IMR-90 (cell line): Measurements from ENCODE around the gene PGBD5. TPM values are rescaled to one million over a fixed set of nuclear protein-coding genes. Genes with fewer than 3 reads are reported as not detected.

Experiments used
- ATAC-seq: fragments of 200-7000 bp; cut with Tn5 transposase; 2 replicates; pipeline ENCODE4 v1.9.1; 2020; ENCODE audit warnings: low read depth, mild to moderate bottlenecking, moderate library complexity
- BruUV-seq: library from RNA; stranded (reverse); fragments of 400-500 nt; replicated peaks from 2 replicates; lab custom pipeline; 2021; lab: Mats Ljungman, UMichigan
- CTCF ChIA-PET: fragments of 300-600 bp; formaldehyde crosslinking; extraction: SDS; loops from one replicate; lab custom pipeline; 2021; ENCODE audit warnings: antibody characterized with exemption; lab: Yijun Ruan, JAX
- POLR2A ChIA-PET: fragments of 300-600 bp; sonication (Branson Sonifier 250); formaldehyde crosslinking; loops from one replicate; lab custom pipeline; 2022; ENCODE audit warnings: antibody characterized with exemption; ENCODE audit not compliant: unreplicated experiment; lab: Charles Lee
- DNase-seq: peaks from one replicate; pipeline ENCODE4 v3.0.0; 2013
- H2AFZ ChIP-seq: replicated peaks from 2 replicates; pipeline ENCODE3; 2013; ENCODE audit warnings: low read length, mild to moderate bottlenecking; ENCODE audit not compliant: poor library complexity
- H2AK5ac ChIP-seq: 2 replicates; pipeline ENCODE4 v1.6.1; 2013; ENCODE audit warnings: low read depth, low read length, inconsistent platforms
- H2AK9ac ChIP-seq: replicated peaks from 2 replicates; pipeline ENCODE3; 2013; ENCODE audit warnings: mild to moderate bottlenecking, low read depth, low read length, moderate library complexity; ENCODE audit not compliant: poor library complexity
- H2BK120ac ChIP-seq: 2 replicates; pipeline ENCODE4 v1.6.1; 2013; ENCODE audit warnings: low read depth, low read length, inconsistent platforms
- H2BK15ac ChIP-seq: 3 replicates; pipeline ENCODE4 v1.6.1; 2013; ENCODE audit warnings: low read depth, low read length, inconsistent platforms
- H2BK20ac ChIP-seq: 2 replicates; pipeline ENCODE4 v1.6.1; 2013; ENCODE audit warnings: low read depth, mild to moderate bottlenecking, inconsistent platforms, low read length, moderate library complexity
- H2BK5ac ChIP-seq: 2 replicates; pipeline ENCODE4 v1.6.1; 2013; ENCODE audit warnings: mild to moderate bottlenecking, low read depth, low read length, inconsistent platforms; ENCODE audit not compliant: poor library complexity, severe bottlenecking
- H3K14ac ChIP-seq: replicated peaks from 2 replicates; pipeline ENCODE4 v1.6.1; 2013; ENCODE audit warnings: low read depth, low read length, inconsistent platforms
- H3K18ac ChIP-seq: 2 replicates; pipeline ENCODE4 v1.6.1; 2013; ENCODE audit warnings: low read depth, low read length, control low read depth
- H3K23ac ChIP-seq: 2 replicates; pipeline ENCODE4 v1.6.1; 2013; ENCODE audit warnings: low read depth, low read length, inconsistent platforms
- H3K27ac ChIP-seq: 2 replicates; pipeline ENCODE4 v1.5.1; 2013; ENCODE audit warnings: mild to moderate bottlenecking, control low read depth, low read length; ENCODE audit not compliant: insufficient read depth
- H3K27me3 ChIP-seq: 2 replicates; pipeline ENCODE4 v1.6.1; 2013; ENCODE audit warnings: low read length; ENCODE audit not compliant: control insufficient read depth, insufficient read depth
- H3K36me3 ChIP-seq: 2 replicates; pipeline ENCODE4 v1.6.1; 2013; ENCODE audit warnings: low read length, mixed read lengths; ENCODE audit not compliant: control insufficient read depth, insufficient read depth
- H3K4ac ChIP-seq: 2 replicates; pipeline ENCODE4 v1.6.1; 2013; ENCODE audit warnings: low read depth, low read length, inconsistent platforms
- H3K4me1 ChIP-seq: 2 replicates; pipeline ENCODE4 v1.6.1; 2013; ENCODE audit warnings: low read length, mixed read lengths; ENCODE audit not compliant: control insufficient read depth, insufficient read depth
- H3K4me2 ChIP-seq: 2 replicates; pipeline ENCODE4 v1.6.1; 2013; ENCODE audit warnings: low read depth, mild to moderate bottlenecking, control low read depth, low read length, moderate library complexity
- H3K4me3 ChIP-seq: 2 replicates; pipeline ENCODE4 v1.5.1; 2013; ENCODE audit warnings: low read depth, mild to moderate bottlenecking, control low read depth, low read length, moderate library complexity; ENCODE audit not compliant: insufficient read depth
- H3K56ac ChIP-seq: 2 replicates; pipeline ENCODE4 v1.6.1; 2013; ENCODE audit warnings: low read length, inconsistent platforms; ENCODE audit not compliant: insufficient read depth; ENCODE audit errors: extremely low read depth
- H3K79me1 ChIP-seq, 2 experiments: 2 replicates each; pipeline ENCODE4 v1.6.1; 2013; ENCODE audit warnings: low read length in 2 of 2, inconsistent platforms in 1 of 2, low read depth in 1 of 2
- H3K9ac ChIP-seq: 2 replicates; pipeline ENCODE4 v1.6.1; 2013; ENCODE audit warnings: low read depth, low read length, control low read depth
- H3K9me1 ChIP-seq: 2 replicates; pipeline ENCODE4 v1.6.1; 2013; ENCODE audit warnings: low read length, inconsistent platforms; ENCODE audit not compliant: insufficient read depth
- H3K9me3 ChIP-seq: 2 replicates; pipeline ENCODE4 v1.6.1; 2013; ENCODE audit warnings: low read length; ENCODE audit not compliant: control insufficient read depth, insufficient read depth
- H4K20me1 ChIP-seq: 2 replicates; pipeline ENCODE4 v1.6.1; 2013; ENCODE audit warnings: low read length, inconsistent platforms; ENCODE audit not compliant: insufficient read depth
- H4K5ac ChIP-seq: 2 replicates; pipeline ENCODE4 v1.6.1; 2013; ENCODE audit warnings: mild to moderate bottlenecking, low read depth, low read length, control low read depth
- H4K8ac ChIP-seq, 2 experiments: 2 replicates each; pipeline ENCODE4 v1.6.1; 2013; ENCODE audit warnings: low read depth in 2 of 2, low read length in 2 of 2, control low read depth in 1 of 2, inconsistent platforms in 1 of 2
- H4K91ac ChIP-seq: 2 replicates; pipeline ENCODE4 v1.6.1; 2013; ENCODE audit warnings: low read depth, low read length, inconsistent platforms; ENCODE audit not compliant: insufficient read depth
- CEBPB ChIP-seq: IDR thresholded peaks from 2 replicates; pipeline ENCODE4 v1.6.1; 2012; ENCODE audit warnings: low read depth, low read length, improper control_type of control experiment
- RCOR1 ChIP-seq: IDR thresholded peaks from 2 replicates; pipeline ENCODE4 v1.6.1; 2012; ENCODE audit warnings: mild to moderate bottlenecking, low read length, improper control_type of control experiment; ENCODE audit not compliant: insufficient replicate concordance
- USF2 ChIP-seq: fragments of 150-350 bp; IDR thresholded peaks from 2 replicates; pipeline ENCODE4 v1.6.1; 2017; ENCODE audit warnings: mild to moderate bottlenecking, antibody characterized with exemption, low read length, low read depth
- WGBS, 2 experiments: methylation state at CpG; one replicate each; pipeline versions ENCODE4 v1.1.5 to v1.1.7; 2013; ENCODE audit warnings: missing lambda C conversion rate in 2 of 2; ENCODE audit not compliant: insufficient read length in 1 of 2; ENCODE audit errors: extremely low coverage in 2 of 2; 5-methylcytosine and 5-hydroxymethylcytosine counted together
- dilution Hi-C: fragments of 300-500 bp; cut with HindIII; formaldehyde crosslinking; loops from one replicate; pipeline ENCODE4 v1.14.3; 2018; ENCODE audit warnings: low sequenced_read_pairs; ENCODE audit not compliant: unreplicated experiment
- in situ Hi-C: fragments of 300-500 bp; cut with MboI; formaldehyde crosslinking; loops from 3 replicates; pipeline ENCODE4 v1.14.3; 2019; ENCODE audit warnings: low sequenced_read_pairs, inconsistent platforms, mixed read lengths
- intact Hi-C: fragments of 100-400 bp; cut with micrococcal nuclease; formaldehyde crosslinking; loops from 2 replicates; pipeline ENCODE4 v1.10.0; 2022
- polyA plus RNA-seq, 3 experiments: library from polyadenylated mRNA; depleted of rRNA; stranded (reverse); fragments of >200 nt; gene quantifications; 2 replicates each; pipeline ENCODE4 v1.2.3, GENCODE V29; 2012; ENCODE audit warnings: low replicate concordance in 1 of 3
- total RNA-seq: library from RNA; depleted of rRNA; stranded (reverse); fragments of >200 nt; gene quantifications from 2 replicates; pipeline ENCODE4 v1.2.3, GENCODE V29; 2012

The PGBD5 gene
- total and polyA plus RNA-seq, 2 of the 4 experiments (the other 2 are of a cell fraction), result 0.18 to 0.36 TPM

DNA sequence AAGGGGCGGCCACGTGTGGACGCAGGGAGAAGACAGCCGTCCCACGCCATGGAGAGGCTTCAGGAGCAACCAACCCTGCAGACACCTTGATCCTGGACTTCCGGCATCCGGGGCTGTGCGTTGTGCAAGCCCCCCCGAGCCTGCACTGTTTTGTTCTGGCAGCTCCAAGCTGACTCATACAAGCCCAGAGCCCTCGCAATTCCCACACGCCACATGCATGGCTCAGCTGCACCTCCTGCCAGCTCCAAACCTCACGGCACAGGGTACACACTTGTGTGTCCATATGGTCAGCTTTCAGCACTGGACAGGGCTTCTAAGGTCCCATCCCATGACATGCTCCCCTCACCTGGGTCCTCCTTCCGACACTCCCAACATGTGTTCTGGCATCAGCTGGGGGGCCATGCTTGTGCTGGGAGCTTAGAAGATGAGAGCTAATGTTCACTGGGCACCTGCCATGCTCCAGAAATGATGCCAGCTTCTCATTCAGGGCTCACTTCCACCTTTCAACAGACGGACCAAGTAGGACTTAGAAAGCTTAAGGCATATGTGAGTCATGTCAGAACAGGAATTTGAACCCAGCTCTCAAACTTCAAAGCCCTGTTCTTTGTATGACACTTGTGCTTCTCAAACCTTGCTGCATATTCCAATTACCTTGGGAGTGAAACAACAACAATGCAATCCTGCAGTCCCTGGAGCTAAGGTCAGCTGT lies 137.3 kb downstream of the PGBD5 start:
- POLR2A ChIA-PET, result no interaction called here
- no peak for ATAC-seq
- Histone ChIP-seq H3K9me3 (no peaks in the 10 kb centered on the region), H3K4me1 (no peaks in the 10 kb centered on the region), H3K4ac (no peak overlapping the region), H3K14ac (no peak overlapping the region), H3K27ac (no peak overlapping the region), H3K23ac (no peak overlapping the region), H3K27me3 (peaks cover 20% of the 10 kb centered on the region), H3K18ac (no peak overlapping the region), H3K4me3 (no peak overlapping the region), H2AK5ac (no peak overlapping the region), H3K56ac (no peak overlapping the region), H3K9me1 (no peaks in the 10 kb centered on the region; the same call in 1 of the 2 replicates), H2AFZ (no peak overlapping the region), H2BK20ac (no peak overlapping the region), H3K36me3 (no peaks in the 10 kb centered on the region; the same call in 1 of the 2 replicates), H2BK5ac (no peak overlapping the region), H2AK9ac (no peak overlapping the region), H4K8ac (no peak overlapping the region), H3K9ac (no peak overlapping the region), H3K79me1 (no peaks in the 10 kb centered on the region), H4K91ac (no peak overlapping the region), H4K5ac (no peak overlapping the region), H2BK120ac (no peak overlapping the region), H2BK15ac (no peak overlapping the region), H3K4me2 (no peak overlapping the region), H4K20me1 (no peaks in the 10 kb centered on the region)
- no peak for TF ChIP-seq RCOR1
- no peak for TF ChIP-seq USF2
- TF ChIP-seq CEBPB, result no peak
- CTCF ChIA-PET, result no interaction called here
- peak; percentile 12 for DNase-seq
- no TSS peak for BruUV-seq
- 84% methylated on average over 12 of the region's 14 CpGs; no CpG with 5 or more reads in 1 of the 2 experiments for WGBS, 2 experiments
- in situ Hi-C loops (no loop called here), intact Hi-C loops (no loop called here), dilution Hi-C loops (no loop called here)
